AML-193 (cell line): ENCODE results near the gene EPN3.

Experiments used
- DNase-seq, 2 experiments: peaks; one replicate each; lab custom pipeline; 2025; lab: John Stamatoyannopoulos, UW

Gene EPN3

DNA sequence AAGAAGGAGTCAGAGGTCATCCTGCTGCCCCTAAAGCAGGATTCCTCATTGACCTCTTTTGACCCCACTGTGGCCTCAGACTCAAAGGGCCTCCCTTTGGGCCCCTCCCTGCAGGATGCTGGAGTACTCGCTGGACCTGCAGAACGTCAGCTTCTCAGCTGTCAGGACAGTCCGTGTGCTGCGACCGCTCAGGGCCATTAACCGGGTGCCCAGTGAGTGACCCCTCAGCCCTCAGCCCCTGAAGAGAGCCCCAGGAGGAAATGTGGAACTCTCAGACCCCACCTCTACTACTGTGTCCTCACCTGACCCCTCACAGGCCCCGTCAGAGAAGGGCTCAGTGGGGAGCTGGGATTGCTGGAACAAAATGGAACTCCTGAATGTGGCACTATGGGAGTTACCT, 37.1 kb downstream of the EPN3 start:
- DNase-seq, result no peak

DNA sequence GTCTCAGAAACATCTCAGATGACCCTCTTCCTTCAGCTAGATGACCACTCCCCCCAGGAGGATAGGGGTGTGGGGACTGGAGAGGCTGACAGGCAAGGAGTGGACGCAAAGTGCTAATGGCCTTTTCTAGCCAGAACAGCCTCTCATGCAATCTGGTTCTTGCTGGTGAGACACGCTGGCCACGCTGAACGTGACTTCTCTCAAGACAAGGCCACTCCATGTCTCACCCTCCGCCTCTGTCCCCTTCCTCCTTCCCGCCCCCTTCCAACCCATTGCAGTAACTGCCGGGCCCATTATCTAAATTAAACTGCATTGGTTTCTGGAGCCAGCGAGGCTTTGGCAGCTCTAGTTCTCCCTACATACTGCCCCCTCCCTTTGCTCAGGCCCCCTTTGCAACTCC, 37.5 kb downstream of the EPN3 start:
- DNase-seq, result no peak

DNA sequence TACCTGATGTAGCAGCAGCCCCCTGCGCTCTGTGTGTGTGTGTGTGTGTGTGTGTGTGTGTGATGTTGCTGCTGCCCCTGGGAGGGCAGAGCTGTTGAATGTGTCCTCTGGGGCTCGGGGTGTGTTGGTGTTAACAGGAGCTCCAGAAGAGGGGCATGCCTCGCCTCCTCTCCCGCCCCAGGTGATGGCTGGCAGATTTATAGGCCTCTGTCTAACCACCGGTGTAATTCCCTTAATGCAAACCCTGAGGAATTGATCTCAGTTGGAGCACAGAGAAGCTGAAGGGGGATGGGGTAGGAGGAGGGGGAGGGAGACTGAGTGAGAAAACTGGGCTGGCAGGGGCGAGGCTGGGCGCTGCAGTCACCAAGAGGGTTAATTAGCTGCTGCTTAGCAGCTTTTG, 38.0 kb downstream of the EPN3 start:
- no peak for DNase-seq

DNA sequence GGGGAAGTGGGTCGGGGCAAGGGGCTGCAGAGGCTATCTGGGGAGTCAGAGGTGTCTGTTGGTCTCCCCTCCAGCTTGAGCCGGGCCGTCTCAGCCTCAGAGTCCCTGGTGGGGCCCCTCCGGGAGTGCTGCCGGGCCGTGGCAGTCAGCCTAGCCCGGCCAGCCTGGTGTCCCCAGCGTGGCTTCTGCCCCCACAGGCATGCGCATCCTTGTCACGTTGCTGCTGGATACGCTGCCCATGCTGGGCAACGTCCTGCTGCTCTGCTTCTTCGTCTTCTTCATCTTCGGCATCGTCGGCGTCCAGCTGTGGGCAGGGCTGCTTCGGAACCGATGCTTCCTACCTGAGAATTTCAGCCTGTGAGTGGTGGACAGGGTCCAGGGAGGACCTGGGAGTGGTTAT, 39.1 kb downstream of the EPN3 start:
- DNase-seq, result no peak

DNA sequence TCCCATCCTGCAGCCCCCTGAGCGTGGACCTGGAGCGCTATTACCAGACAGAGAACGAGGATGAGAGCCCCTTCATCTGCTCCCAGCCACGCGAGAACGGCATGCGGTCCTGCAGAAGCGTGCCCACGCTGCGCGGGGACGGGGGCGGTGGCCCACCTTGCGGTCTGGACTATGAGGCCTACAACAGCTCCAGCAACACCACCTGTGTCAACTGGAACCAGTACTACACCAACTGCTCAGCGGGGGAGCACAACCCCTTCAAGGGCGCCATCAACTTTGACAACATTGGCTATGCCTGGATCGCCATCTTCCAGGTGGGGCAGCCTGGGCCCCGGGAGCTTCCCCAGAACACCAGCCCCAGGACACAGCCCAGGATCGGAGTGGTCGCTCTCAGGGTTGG, 40.0 kb downstream of the EPN3 start:
- DNase-seq, result no peak

DNA sequence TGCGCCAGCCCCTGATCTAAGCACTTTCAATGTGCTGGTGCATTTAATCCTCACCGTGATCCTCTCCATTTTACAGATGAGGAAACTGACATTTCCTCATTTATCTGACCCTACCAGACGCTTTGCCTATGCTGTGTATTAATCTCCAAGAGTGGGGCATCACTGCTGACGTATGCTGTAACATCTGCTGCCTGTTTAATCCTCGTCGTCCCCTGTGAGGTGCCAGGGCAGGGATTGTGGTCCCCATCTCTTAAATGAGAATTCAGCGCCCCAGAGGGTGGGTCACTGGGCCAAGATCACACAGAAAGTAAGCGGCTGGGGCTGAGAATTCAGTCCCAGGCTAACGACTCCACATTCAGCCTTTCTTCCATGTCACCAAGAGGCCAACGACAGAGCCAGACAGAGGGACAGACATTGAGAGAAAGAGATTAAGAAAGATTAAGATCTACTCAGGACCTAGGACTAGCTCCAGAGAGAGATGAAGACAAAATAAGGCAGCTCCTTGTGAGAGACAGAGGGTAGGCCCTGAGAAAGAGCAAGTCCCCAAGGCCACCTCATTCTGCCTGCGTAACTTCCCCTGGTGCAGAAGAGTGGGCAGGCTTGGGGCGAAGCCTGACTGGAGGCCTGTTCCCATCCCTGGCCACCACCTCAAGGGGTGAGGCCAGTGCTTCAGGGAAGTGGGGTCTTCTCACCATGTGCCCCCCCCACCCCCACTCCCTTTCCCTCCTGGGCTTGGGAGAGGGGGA, 41.5 kb downstream of the EPN3 start:
- no peak for DNase-seq

DNA sequence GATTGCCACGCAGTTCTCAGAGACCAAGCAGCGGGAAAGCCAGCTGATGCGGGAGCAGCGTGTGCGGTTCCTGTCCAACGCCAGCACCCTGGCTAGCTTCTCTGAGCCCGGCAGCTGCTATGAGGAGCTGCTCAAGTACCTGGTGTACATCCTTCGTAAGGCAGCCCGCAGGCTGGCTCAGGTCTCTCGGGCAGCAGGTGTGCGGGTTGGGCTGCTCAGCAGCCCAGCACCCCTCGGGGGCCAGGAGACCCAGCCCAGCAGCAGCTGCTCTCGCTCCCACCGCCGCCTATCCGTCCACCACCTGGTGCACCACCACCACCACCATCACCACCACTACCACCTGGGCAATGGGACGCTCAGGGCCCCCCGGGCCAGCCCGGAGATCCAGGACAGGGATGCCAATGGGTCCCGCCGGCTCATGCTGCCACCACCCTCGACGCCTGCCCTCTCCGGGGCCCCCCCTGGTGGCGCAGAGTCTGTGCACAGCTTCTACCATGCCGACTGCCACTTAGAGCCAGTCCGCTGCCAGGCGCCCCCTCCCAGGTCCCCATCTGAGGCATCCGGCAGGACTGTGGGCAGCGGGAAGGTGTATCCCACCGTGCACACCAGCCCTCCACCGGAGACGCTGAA, 43.2 kb downstream of the EPN3 start:
- no peak for DNase-seq

DNA sequence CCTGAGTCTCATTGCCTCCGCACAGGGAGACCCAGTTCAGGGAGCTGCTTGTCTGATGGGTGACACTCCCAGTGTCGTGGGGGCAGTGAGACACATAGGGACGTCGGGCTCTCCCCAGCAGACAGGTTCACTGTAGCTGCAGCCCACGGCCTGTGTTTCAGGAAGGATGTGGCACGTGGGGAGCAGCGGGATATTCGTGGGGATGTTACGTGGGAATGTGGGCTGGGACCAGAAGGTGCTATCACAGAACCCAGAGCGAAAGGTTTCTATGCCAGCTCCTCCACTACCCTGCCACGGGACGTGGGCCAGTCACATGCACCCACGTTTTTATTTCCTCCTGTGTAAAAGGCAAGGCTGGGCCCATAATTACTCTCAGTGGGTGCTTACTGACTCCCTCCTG, 44.3 kb downstream of the EPN3 start:
- DNase-seq, result no peak

DNA sequence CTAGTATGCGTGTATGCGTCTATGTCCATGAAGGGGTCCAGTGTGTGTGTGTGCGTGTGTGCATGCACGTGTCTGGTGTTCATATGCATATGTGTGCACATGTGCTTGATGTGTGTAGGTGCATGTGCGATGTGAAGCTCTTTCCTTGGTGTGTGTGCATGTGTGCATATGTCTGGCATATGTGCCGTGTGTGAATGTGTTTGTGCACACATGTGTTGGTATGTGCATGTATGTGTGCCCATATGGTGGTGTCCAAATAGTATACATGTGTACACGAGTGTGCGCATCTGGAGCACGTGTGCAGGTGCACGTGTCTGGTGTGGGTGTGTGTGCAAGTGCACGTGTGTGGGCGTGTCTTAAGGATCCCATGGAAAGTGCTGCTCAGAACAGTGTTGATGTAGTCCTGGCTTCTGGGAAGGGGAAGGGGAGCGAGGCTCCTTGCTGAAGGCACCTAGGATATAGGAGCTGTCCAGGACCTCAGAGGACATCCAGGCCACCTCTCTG, 45.0 kb downstream of the EPN3 start:
- no peak for DNase-seq

DNA sequence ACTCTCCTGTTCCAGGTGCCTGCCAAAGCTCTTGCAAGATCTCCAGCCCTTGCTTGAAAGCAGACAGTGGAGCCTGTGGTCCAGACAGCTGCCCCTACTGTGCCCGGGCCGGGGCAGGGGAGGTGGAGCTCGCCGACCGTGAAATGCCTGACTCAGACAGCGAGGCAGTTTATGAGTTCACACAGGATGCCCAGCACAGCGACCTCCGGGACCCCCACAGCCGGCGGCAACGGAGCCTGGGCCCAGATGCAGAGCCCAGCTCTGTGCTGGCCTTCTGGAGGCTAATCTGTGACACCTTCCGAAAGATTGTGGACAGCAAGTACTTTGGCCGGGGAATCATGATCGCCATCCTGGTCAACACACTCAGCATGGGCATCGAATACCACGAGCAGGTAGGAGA, 45.6 kb downstream of the EPN3 start:
- no peak for DNase-seq

DNA sequence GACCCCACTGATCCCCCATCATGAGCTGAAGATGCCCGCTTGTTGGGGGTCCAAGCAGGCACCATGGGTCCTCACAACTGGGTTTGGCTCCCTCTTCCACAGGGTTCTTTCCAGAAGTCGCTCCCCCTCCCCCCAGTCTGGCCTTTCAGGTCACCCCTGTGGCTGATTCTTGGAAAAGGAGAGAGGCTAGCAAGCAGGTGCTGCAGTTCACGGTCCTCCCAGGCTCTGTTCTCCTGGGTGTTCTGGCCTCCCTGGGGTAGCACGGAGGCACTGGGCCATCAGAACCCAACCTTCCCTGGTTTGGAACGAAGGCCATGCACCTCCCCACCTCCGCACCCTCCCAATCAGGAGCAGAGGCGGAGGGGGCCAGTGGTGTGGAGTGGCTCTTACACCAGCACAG, 46.9 kb downstream of the EPN3 start:
- DNase-seq, result no peak

DNA sequence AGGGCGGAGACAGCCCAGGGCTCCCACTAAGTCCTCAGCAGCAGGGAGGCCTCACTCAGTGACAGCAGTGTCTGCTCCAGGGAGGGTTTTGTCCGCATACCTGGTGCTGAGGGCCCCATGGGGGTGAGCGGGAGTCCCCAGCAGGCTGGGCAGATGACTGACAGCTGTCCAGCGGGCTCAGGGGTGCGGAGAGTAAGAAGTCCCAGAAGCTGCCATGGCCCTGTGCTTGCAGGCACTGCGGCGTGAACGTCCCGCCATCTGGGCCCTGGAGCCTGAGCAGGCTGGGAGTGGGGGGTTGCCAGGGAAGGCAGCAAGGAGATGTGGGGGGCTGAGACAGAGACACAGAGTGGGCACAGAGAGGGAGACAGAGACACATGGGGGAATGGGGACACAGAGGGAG, 48.1 kb downstream of the EPN3 start:
- no peak for DNase-seq

DNA sequence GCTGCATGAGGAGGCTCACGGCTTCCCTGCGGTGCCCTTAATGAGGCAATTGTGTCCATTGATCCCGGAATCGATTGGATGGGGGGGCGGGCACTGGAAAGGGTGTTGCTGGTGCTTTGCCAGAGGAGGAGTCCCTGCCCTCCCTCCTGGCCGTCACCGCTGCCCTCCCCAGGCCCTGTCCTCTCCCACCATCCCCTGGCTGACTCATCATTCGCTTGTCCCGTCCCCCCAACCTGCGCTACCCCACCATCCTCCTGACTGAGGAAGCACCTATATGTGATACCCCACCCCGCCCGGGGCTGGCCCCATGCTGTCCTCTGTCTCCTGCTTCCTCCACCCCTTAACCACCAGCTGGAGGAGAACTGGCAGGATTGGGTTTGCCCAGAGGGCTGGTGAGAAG, 48.8 kb downstream of the EPN3 start:
- no peak for DNase-seq

DNA sequence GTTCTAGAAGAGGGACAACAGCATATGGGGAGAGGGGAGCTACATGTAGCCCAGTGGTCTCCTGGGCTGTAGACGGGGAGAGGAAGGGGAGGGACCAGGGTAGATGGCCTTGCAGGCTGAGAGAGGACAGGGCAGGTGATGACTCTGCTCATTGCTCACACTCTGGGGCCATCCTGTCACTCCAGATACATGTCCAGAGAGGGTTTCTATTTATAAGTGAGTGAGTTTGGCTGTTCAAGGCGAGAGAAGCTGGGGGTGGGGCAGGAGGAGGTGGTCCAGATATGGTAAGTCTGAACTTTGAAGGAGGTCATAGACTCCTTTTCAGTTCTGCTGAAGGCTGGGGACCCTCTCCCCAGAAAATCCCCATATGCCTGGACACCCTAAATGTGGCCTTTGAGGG, 50.2 kb downstream of the EPN3 start:
- DNase-seq, result no peak

DNA sequence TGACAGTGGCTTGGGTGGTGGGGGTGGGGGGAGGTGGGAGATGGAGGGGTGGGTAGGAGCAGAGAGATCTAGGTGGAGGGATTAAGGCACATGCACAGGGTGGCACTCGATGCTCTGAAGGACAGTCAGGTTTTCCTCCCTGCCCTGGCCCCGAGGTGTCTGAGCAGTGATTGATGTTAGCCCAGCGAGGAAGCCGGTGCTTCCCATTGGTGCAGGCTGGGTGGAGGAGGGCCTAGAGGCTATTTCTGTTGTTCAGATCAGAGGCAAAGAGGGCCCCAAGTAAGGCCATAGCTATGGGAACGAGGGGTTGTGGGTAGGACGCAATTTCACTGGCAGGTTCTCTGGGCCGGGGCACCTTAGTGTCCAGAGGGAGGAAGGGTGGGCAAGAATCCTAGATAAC, 51.1 kb downstream of the EPN3 start:
- no peak for DNase-seq

DNA sequence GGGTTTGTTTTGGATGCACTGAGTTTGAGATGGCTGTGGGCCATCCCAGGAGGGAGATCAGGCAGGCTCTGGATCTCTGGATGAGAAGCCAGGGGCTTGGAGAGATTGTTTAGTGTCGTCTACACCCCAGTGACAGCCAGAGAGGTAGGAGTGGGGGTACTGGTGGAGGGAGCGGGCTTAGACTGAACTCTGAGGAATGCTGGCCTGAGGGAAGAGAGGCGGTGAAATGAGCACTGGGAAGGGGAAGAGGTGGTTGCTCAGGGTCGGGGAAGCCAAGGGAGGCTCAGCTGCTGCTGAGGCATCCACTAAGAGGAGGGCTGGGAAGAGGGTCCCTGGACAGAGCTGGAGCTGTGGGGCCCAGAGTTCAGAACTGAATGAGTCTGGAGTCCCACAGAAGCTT, 51.6 kb downstream of the EPN3 start:
- DNase-seq, result no peak

DNA sequence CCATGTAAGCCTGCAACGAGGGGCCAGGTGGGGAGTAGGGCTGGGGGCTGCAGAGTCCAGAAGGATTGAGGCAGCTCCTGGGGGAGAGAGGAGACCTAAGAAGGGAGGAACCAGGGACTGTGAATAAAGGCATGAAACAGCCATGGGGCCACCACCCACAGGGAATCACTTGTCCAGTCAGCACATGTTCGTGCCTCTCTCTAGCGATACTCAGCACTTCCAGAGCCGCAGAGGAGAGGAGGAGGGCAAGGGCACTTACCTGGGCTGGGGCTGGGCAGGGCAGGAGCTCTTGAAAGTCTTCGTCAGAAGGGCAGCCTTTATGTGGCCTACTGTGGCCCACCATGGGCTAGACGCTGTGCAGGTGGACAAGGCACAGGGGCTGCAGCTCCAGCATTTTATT, 52.2 kb downstream of the EPN3 start:
- no peak for DNase-seq

DNA sequence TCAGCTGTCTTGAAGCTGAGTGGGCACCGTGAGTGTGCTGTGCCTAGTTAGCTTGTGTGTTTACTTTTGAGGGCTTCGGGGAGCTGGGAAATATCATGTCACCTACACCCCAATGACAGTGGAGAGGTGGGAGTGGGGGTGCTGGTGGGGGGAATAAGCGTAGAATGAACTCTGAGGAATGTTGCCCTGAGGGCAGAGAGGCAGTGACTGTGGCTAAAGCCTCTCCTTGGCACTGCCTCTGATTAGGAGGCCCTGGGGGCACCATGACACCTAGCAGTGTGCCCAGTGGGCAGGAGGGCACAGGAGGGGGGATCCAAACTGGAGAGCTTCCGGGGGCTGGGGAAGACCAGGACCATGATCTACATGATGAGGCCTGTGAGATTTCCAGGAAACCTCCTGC, 52.8 kb downstream of the EPN3 start:
- no peak for DNase-seq

DNA sequence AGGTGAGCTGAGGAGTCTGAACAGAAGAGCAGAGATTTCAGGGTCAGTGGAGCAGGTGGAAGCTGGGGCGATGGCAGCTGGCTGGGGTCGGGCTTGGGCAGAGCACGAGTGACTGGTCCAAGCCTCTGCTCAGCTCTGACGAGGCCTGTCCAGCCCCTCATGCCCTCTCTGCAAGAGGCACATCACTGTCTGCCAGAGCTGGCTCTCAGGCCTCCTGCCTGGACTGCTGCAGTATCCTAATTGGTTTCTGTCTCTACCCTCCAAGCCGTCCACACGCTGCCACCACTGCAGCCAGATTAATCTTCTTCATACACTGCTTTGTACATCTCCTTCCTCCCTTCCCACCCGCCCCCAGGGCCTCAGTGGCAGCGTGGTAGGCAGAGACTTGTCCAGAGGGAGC, 53.4 kb downstream of the EPN3 start:
- no peak for DNase-seq

DNA sequence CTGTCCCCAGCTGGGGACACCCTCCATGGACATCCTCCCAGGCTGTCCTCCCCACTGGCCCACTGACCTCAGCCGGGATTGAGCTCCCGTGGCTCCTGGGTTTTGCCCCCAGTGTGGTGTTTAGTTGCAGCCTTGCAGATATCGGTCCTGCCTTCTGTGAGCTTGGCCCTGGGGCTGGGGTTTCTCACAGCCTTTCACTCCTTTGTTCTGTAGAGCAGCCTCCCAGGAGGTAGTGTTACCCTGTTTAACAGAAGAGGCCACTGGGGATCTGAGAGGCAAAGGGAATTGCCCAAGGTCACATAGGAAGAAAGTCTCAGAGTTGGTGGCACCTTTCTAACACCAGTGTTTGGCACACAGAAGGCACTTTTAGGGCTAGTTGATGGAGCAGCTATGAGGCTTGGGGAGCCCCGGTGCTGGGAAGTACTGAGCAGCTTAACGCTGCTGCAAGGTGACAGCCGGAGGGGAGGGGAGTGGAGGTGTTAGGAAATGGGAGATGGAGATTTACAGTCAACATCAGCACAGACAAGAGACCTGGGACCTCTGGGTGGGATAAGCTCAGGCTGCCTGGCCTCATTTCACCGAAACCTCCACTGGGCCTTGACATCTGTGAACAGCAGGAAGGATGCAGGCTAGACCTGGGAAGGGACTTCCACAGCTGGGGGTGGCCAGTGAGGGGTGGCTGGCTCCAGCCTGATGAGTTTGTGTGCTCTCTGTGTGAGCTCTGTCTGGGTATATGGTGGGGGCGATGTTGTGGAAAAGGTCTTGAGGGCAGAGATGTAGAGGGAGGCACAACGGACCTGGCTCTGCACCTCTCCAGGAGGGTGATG, 54.1 kb downstream of the EPN3 start:
- DNase-seq, result no peak

DNA sequence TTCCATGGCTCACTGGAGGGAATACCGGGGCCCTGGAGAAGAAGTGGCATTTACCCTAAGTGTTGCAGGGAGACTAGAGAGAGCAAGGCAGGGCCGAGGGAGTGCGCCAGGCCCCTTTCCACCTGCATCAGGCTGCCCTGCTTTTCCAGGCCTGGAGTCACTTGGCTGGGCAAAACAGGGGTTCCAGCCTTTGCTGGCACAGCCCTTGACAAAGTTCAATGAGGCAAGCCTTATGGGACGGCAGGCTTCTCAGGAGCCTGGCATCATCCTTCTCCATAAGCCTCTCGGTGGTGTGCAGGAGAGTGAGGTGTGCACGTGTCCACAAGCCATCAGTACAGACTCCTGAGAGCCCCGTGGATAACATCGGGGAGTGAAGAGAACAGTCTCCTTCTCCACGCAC, 55.0 kb downstream of the EPN3 start:
- no peak for DNase-seq

DNA sequence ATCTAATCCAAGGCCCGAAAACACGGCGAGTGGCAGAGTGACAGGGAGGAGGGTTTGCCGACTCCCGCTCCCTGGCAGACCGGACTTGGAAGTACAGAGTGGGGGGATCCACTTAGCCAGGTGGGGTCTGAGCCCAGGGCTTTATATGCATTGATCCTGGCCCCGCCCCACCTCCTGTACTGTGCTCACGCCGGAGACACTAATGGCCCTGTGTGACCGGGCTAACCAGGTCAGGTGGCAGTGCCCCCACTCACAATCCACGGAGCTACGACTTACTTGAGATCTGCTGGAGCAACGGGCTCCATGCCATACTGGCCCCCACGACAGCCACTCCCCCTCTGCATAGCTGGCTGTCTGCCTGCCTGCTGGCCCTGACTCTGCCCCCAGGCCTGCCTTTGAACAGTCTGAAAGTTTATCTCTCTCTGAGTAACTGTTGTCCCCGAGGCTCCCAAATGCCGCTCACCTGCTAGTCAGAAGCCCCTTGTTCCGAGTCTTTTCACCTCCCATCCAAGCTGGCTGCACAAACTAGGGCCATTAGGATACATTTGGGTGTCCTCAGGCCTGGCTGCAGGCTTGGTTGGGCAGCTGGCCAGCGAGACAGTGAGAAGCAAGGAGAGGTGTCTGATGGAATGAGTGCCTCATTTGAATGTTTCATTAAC, 56.0 kb downstream of the EPN3 start:
- DNase-seq, result no peak
